MCF 10A (cell line): Measurements from ENCODE around the gene MTARC2. TPM values are rescaled to one million over a fixed set of nuclear protein-coding genes. Genes with fewer than 3 reads are reported as not detected.
"Not testable (repeated sequence)": the region's sequence is repeated elsewhere in the genome, so short reads cannot be mapped to it uniquely, and the experiment has no call there.

Source experiments
- BruUV-seq: library from RNA; stranded (reverse); fragments of 400-500 nt; replicated peaks from 2 replicates; lab custom pipeline; 2021; lab: Mats Ljungman, UMichigan
- CTCF ChIA-PET: fragments of 300-600 bp; sonication (Branson Sonifier 250); formaldehyde crosslinking; extraction: SDS; loops from one replicate; lab custom pipeline; 2021; ENCODE audit warnings: antibody characterized with exemption, inconsistent platforms; lab: Yijun Ruan, JAX
- POLR2A ChIA-PET: fragments of 300-600, 350-650 bp; sonication (Branson Sonifier 250); formaldehyde crosslinking; extraction: SDS; loops from one replicate; lab custom pipeline; 2020; ENCODE audit warnings: antibody characterized with exemption, inconsistent platforms; lab: Yijun Ruan, JAX
- DNase-seq: peaks from one replicate; pipeline ENCODE4 v3.0.0-alpha.2; 2018; ENCODE audit not compliant: unreplicated experiment
- H3K27ac Mint-ChIP-seq: one replicate; pipeline ENCODE4 v1.8.0; 2022; ENCODE audit warnings: mild to moderate bottlenecking, low read depth, mixed read lengths; ENCODE audit not compliant: unreplicated experiment
- H3K27me3 Mint-ChIP-seq: one replicate; pipeline ENCODE4 v1.8.0; 2022; ENCODE audit warnings: mixed read lengths; ENCODE audit not compliant: insufficient read depth, unreplicated experiment
- H3K36me3 Mint-ChIP-seq: one replicate; pipeline ENCODE4 v1.8.0; 2022; ENCODE audit warnings: mild to moderate bottlenecking, moderate library complexity, mixed read lengths; ENCODE audit not compliant: insufficient read depth, unreplicated experiment
- H3K4me1 Mint-ChIP-seq: one replicate; pipeline ENCODE4 v1.8.0; 2022; ENCODE audit warnings: mixed read lengths; ENCODE audit not compliant: insufficient read depth, unreplicated experiment
- H3K4me3 Mint-ChIP-seq: one replicate; pipeline ENCODE4 v1.8.0; 2022; ENCODE audit warnings: mild to moderate bottlenecking, moderate library complexity, mixed read lengths; ENCODE audit not compliant: unreplicated experiment
- H3K9me3 Mint-ChIP-seq: one replicate; pipeline ENCODE4 v1.8.0; 2022; ENCODE audit warnings: mixed read lengths; ENCODE audit not compliant: unreplicated experiment
- intact Hi-C: fragments of 100-400 bp; cut with micrococcal nuclease; formaldehyde crosslinking; loops from 2 replicates; pipeline ENCODE4 v1.14.1; 2022
- total RNA-seq: library from RNA; stranded (reverse); gene quantifications from 2 replicates; pipeline ENCODE4 v1.2.3, GENCODE V29; 2022
- TF ChIP-seq, protein P1 (sequence below): fragments of 200-600 bp; IDR thresholded peaks from one replicate; pipeline ENCODE4 v1.8.0; 2022; ENCODE audit warnings: antibody characterized with exemption, mild to moderate bottlenecking; ENCODE audit not compliant: unreplicated experiment

Gene MTARC2
- total RNA-seq, 1 experiment from 2014 or later: 5.2 TPM

DNA sequence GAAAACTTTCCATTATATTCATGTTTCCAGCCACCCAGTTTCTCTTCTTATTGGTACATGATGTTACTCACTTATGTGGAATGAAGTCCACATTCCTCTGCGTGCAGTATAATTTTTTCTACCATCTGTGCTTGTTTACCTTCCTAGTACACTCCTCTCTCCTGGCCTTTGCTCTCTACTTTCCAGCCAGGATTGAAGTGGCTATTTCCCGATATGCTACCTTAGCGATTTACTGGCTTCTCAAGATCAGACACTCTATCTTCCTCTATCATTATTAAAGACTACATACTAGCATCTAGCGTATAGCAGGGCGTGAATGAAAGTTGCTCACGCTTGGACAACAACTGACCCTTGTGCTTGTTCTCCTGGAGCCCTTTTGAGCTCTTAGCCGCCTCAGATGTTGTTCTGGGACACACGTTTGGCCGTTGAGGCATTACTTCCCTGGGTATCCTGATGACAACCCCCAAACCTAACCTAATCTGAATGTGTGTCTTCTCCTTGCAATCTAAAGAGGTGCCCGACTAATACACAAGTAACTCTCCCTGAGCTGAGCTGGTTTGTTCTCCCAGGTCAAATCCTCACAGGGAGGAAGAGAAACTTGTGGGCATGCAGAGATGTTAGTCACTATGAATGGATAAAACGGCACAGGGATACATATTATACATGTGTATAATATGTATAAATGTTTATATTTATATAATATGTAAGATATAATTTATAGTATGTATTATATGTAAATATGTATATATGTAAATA lies 13.4 kb upstream of the MTARC2 start:
- Mint-ChIP-seq H3K4me1 (peaks cover 32% of the 10 kb centered on the region), H3K4me3 (no peak overlapping the region), H3K36me3 (no peaks in the 10 kb centered on the region), H3K27ac (peak overlapping the region; percentile 44), H3K27me3 (no peaks in the 10 kb centered on the region), H3K9me3 (no peaks in the 10 kb centered on the region)
- intact Hi-C loops: no loop called here
- POLR2A ChIA-PET: interaction anchor here (0.5 to 2.7 kb wide), 15 partner anchors 9 to 559 kb away, joined by 3 to 29 read pairs (median 3); partner anchors contain the start of genes MTARC2 and RAB3GAP2
- CTCF ChIA-PET: interaction anchor here (0.6 to 4.2 kb wide), 40 partner anchors 8 to 544 kb away, joined by 3 to 124 read pairs (median 8); partner anchors contain the start of gene MTARC2
- BruUV-seq: no TSS peak
- TF ChIP-seq, protein P1, sequence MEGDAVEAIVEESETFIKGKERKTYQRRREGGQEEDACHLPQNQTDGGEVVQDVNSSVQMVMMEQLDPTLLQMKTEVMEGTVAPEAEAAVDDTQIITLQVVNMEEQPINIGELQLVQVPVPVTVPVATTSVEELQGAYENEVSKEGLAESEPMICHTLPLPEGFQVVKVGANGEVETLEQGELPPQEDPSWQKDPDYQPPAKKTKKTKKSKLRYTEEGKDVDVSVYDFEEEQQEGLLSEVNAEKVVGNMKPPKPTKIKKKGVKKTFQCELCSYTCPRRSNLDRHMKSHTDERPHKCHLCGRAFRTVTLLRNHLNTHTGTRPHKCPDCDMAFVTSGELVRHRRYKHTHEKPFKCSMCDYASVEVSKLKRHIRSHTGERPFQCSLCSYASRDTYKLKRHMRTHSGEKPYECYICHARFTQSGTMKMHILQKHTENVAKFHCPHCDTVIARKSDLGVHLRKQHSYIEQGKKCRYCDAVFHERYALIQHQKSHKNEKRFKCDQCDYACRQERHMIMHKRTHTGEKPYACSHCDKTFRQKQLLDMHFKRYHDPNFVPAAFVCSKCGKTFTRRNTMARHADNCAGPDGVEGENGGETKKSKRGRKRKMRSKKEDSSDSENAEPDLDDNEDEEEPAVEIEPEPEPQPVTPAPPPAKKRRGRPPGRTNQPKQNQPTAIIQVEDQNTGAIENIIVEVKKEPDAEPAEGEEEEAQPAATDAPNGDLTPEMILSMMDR: no peak
- peak; percentile 71 for DNase-seq

DNA sequence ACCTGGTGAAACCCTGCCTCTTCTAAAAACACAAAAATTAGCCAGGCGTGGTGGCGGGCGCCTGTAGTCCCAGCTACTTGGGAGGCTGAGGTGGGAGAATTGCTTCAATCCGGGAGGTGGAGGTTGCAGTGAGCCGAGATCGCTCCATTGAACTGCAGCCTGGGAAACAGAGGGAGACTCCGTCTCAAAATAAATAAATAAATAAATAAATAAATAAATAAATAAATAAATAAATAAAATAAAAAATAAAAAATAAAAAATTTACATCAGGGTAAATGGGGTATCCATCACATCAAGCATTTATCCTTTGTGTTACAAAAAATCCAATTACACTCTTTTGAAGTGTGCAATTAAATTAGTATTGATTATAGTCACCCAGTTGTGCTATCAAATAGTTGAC lies 11.8 kb upstream of the MTARC2 start:
- H3K4me1 Mint-ChIP-seq: peaks cover 32% of the 10 kb centered on the region
- H3K9me3 Mint-ChIP-seq, BruUV-seq, H3K27me3 Mint-ChIP-seq, intact Hi-C loops, POLR2A ChIA-PET, H3K36me3 Mint-ChIP-seq, DNase-seq, H3K27ac Mint-ChIP-seq, H3K4me3 Mint-ChIP-seq: not testable (repeated sequence)
- CTCF ChIA-PET: interaction anchor here (0.8 to 4.2 kb wide), 5 partner anchors 21 to 455 kb away, joined by 3 to 124 read pairs (median 58); no protein-coding TSS in a partner anchor

DNA sequence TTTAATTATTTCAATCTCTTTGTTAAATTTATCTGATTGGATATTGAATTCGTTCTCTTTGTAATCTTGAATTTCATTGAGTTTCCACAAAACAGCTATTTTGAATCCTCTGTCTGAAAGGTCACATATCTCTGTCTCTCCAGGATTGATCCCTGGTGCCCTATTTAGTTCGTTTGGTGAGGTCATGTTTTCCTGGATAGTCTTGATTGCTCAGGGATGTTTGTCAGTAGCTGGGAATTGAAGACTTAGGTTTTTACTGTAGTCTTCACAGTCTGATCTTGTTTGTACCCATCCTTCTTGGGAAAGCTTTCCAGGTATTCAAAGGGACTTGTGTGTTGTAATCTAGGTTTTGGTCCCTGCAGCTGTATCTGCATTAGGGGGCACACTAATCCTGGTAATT lies 6.8 kb upstream of the MTARC2 start:
- no peaks in the 10 kb centered on the region for H3K36me3 Mint-ChIP-seq
- H3K9me3 Mint-ChIP-seq: no peaks in the 10 kb centered on the region
- H3K27ac Mint-ChIP-seq: no peak overlapping the region
- no peak overlapping the region for H3K4me3 Mint-ChIP-seq
- TF ChIP-seq, protein P1: no peak
- ChIA-PET POLR2A (interaction anchor here (1.6 kb wide), 1 partner anchor 8 kb away, joined by 6 read pairs; no protein-coding TSS in a partner anchor), CTCF (interaction anchor here (0.7 to 3.6 kb wide), 5 partner anchors 8 to 460 kb away, joined by 3 to 20 read pairs (median 4); no protein-coding TSS in a partner anchor)
- BruUV-seq: no TSS peak
- no peaks in the 10 kb centered on the region for H3K4me1 Mint-ChIP-seq
- DNase-seq: no peak
- intact Hi-C loops: no loop called here
- no peaks in the 10 kb centered on the region for H3K27me3 Mint-ChIP-seq

DNA sequence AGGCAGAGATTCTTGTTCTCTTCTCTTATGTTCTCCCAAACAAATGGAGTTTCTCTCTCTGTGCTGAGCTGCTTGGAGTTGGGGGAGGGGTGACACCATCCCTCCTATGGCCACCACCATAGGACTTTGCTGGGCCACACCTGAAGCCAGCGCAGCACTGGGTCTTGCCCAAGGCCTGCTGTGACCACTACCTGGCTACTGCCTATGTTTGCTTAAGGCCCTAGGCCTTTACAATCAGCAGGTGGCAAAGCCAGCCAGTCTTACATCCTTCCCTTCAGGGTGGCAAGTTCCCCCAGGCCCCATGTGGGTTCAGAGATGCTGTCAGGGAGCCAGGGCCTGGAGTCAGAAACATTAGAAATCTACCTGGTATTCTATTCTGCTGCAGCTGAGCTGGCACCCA lies 6.3 kb upstream of the MTARC2 start:
- Mint-ChIP-seq H3K36me3 (no peaks in the 10 kb centered on the region), H3K9me3 (no peaks in the 10 kb centered on the region), H3K4me1 (no peaks in the 10 kb centered on the region), H3K27ac (no peak overlapping the region), H3K4me3 (no peak overlapping the region), H3K27me3 (no peaks in the 10 kb centered on the region)
- TF ChIP-seq, protein P1: no peak
- ChIA-PET POLR2A (interaction anchor here (1.6 kb wide), 1 partner anchor 8 kb away, joined by 6 read pairs; no protein-coding TSS in a partner anchor), CTCF (interaction anchor here (0.7 to 3.6 kb wide), 7 partner anchors 8 to 460 kb away, joined by 3 to 20 read pairs (median 4); no protein-coding TSS in a partner anchor)
- intact Hi-C loops: no loop called here
- no peak for DNase-seq
- BruUV-seq: no TSS peak
